ENCODE results near the gene CCNF.

DNA sequence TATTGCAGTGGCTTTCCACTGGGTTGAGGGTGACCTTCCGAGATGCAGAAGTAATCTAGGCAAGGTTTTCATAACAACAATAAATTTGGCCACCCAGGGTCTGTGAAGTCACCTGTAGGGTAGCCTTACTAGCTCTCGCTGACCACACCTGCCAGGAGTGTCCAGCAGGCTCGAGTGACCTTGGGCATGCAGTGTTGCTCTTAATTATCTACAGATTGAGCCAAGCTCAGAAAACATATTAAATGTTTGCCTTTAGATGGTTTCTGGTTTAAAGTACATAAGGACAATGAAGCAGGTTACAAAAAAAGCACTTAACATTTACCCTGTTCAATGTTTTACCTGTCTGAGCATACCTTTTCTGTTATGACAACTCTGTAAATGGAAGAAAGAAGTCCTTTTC is 47.5 kb downstream of the CCNF start:
- TF ChIP-seq, protein P1, sequence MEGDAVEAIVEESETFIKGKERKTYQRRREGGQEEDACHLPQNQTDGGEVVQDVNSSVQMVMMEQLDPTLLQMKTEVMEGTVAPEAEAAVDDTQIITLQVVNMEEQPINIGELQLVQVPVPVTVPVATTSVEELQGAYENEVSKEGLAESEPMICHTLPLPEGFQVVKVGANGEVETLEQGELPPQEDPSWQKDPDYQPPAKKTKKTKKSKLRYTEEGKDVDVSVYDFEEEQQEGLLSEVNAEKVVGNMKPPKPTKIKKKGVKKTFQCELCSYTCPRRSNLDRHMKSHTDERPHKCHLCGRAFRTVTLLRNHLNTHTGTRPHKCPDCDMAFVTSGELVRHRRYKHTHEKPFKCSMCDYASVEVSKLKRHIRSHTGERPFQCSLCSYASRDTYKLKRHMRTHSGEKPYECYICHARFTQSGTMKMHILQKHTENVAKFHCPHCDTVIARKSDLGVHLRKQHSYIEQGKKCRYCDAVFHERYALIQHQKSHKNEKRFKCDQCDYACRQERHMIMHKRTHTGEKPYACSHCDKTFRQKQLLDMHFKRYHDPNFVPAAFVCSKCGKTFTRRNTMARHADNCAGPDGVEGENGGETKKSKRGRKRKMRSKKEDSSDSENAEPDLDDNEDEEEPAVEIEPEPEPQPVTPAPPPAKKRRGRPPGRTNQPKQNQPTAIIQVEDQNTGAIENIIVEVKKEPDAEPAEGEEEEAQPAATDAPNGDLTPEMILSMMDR (IDR thresholded peaks at IDR 0.05 in 2 of 3, conservative IDR thresholded peaks at IDR 0.05 in 1 of 3; ENCODE audit: control insufficient read depth in 2 of 3, extremely low read depth in 1 of 3, insufficient read depth in 1 of 3, low read depth in 3 of 3, low read length in 3 of 3) = no peak
- TF ChIP-seq, protein P2, sequence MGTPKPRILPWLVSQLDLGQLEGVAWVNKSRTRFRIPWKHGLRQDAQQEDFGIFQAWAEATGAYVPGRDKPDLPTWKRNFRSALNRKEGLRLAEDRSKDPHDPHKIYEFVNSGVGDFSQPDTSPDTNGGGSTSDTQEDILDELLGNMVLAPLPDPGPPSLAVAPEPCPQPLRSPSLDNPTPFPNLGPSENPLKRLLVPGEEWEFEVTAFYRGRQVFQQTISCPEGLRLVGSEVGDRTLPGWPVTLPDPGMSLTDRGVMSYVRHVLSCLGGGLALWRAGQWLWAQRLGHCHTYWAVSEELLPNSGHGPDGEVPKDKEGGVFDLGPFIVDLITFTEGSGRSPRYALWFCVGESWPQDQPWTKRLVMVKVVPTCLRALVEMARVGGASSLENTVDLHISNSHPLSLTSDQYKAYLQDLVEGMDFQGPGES (IDR thresholded peaks at IDR 0.05) = no peak
- TF ChIP-seq HDGF (IDR thresholded peaks at IDR 0.05) (no peak), HDAC6 (IDR thresholded peaks at IDR 0.05; ENCODE audit: unreplicated experiment) (no peak), PAX8 (IDR thresholded peaks at IDR 0.05) (no peak), ESRRA (IDR thresholded peaks at IDR 0.05; ENCODE audit: low read length) (no peak), POLR2AphosphoS2 (IDR thresholded peaks at IDR 0.05; ENCODE audit: low read depth, low read length) (no peak), SRF (IDR thresholded peaks at IDR 0.05; ENCODE audit: low read depth in 2 of 2, low read length in 2 of 2) (no peak), RAD21 (IDR thresholded peaks at IDR 0.05; ENCODE audit: insufficient read depth, low read depth, low read length) (no peak)
- TF ChIP-seq, protein P3, sequence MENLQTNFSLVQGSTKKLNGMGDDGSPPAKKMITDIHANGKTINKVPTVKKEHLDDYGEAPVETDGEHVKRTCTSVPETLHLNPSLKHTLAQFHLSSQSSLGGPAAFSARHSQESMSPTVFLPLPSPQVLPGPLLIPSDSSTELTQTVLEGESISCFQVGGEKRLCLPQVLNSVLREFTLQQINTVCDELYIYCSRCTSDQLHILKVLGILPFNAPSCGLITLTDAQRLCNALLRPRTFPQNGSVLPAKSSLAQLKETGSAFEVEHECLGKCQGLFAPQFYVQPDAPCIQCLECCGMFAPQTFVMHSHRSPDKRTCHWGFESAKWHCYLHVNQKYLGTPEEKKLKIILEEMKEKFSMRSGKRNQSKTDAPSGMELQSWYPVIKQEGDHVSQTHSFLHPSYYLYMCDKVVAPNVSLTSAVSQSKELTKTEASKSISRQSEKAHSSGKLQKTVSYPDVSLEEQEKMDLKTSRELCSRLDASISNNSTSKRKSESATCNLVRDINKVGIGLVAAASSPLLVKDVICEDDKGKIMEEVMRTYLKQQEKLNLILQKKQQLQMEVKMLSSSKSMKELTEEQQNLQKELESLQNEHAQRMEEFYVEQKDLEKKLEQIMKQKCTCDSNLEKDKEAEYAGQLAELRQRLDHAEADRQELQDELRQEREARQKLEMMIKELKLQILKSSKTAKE (IDR thresholded peaks at IDR 0.05; ENCODE audit: low read depth, poor library complexity, severe bottlenecking) = no peak
- TF ChIP-seq, protein P4, sequence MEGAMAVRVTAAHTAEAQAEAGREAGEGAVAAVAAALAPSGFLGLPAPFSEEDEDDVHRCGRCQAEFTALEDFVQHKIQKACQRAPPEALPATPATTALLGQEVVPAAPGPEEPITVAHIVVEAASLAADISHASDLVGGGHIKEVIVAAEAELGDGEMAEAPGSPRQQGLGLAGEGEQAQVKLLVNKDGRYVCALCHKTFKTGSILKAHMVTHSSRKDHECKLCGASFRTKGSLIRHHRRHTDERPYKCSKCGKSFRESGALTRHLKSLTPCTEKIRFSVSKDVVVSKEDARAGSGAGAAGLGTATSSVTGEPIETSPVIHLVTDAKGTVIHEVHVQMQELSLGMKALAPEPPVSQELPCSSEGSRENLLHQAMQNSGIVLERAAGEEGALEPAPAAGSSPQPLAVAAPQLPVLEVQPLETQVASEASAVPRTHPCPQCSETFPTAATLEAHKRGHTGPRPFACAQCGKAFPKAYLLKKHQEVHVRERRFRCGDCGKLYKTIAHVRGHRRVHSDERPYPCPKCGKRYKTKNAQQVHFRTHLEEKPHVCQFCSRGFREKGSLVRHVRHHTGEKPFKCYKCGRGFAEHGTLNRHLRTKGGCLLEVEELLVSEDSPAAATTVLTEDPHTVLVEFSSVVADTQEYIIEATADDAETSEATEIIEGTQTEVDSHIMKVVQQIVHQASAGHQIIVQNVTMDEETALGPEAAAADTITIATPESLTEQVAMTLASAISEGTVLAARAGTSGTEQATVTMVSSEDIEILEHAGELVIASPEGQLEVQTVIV (IDR thresholded peaks at IDR 0.05; ENCODE audit: borderline replicate concordance, partially characterized antibody) = no peak
- TF ChIP-seq, protein P5, sequence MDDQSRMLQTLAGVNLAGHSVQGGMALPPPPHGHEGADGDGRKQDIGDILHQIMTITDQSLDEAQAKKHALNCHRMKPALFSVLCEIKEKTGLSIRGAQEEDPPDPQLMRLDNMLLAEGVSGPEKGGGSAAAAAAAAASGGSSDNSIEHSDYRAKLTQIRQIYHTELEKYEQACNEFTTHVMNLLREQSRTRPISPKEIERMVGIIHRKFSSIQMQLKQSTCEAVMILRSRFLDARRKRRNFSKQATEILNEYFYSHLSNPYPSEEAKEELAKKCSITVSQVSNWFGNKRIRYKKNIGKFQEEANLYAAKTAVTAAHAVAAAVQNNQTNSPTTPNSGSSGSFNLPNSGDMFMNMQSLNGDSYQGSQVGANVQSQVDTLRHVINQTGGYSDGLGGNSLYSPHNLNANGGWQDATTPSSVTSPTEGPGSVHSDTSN (IDR thresholded peaks at IDR 0.05; ENCODE audit: insufficient replicate concordance, low read depth, low read length) = no peak
